IPS-18a (cell line): ENCODE measurements around the gene TBC1D8.

Experiments
- H3K27ac ChIP-seq: one replicate; pipeline ENCODE4 v1.5.1; 2013; ENCODE audit warnings: low read length
- H3K27me3 ChIP-seq: one replicate; pipeline ENCODE4 v1.6.1; 2013; ENCODE audit warnings: mild to moderate bottlenecking, low read length; ENCODE audit not compliant: control insufficient read depth, insufficient read depth
- H3K36me3 ChIP-seq: one replicate; pipeline ENCODE4 v1.6.1; 2013; ENCODE audit warnings: low read depth, low read length; ENCODE audit not compliant: control insufficient read depth
- H3K4me1 ChIP-seq: one replicate; pipeline ENCODE4 v1.6.1; 2013; ENCODE audit warnings: low read depth, low read length; ENCODE audit not compliant: control insufficient read depth
- H3K4me3 ChIP-seq: one replicate; pipeline ENCODE4 v1.5.1; 2013; ENCODE audit warnings: low read length
- H3K9ac ChIP-seq: one replicate; pipeline ENCODE4 v1.6.1; 2013; ENCODE audit warnings: mild to moderate bottlenecking, low read length, moderate library complexity
- H3K9me3 ChIP-seq: one replicate; pipeline ENCODE4 v1.6.1; 2013; ENCODE audit warnings: low read depth, low read length; ENCODE audit not compliant: control insufficient read depth

Gene TBC1D8

GRCh38 chr2:101030866-101031554 lies 120.2 kb downstream of the TBC1D8 start:
- H3K27me3 ChIP-seq = no peaks in the 10 kb centered on the region
- H3K36me3 ChIP-seq = peaks cover 12% of the 10 kb centered on the region
- H3K9me3 ChIP-seq = no peaks in the 10 kb centered on the region
- peaks cover 9% of the 10 kb centered on the region for H3K4me1 ChIP-seq
- no peak overlapping the region for H3K9ac ChIP-seq
- no peak overlapping the region for H3K27ac ChIP-seq
- no peak overlapping the region for H3K4me3 ChIP-seq

DNA sequence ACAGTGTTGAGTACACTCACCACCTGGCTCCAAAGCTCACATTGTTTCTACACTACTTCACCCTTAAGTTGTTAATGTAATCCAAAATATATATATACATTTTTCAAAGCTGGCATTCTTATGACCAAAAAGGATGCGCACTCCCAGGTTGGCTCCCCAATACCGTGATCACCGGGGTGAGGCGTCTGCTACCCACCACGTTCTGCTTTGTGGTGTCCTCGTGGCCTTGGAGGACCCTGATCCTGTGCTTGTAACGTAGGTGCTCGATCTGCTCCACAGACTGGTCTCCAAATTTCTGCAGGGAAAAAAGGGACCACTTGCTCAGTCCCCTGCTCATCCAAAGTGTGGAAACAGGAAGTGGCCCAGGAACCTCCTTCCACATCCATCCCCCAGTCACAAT lies 123.3 kb downstream of the TBC1D8 start:
- Histone ChIP-seq H3K9me3 (no peaks in the 10 kb centered on the region), H3K27ac (no peak overlapping the region), H3K36me3 (peaks cover 5% of the 10 kb centered on the region), H3K27me3 (no peaks in the 10 kb centered on the region), H3K4me3 (no peak overlapping the region), H3K4me1 (peaks cover 15% of the 10 kb centered on the region), H3K9ac (no peak overlapping the region)

DNA sequence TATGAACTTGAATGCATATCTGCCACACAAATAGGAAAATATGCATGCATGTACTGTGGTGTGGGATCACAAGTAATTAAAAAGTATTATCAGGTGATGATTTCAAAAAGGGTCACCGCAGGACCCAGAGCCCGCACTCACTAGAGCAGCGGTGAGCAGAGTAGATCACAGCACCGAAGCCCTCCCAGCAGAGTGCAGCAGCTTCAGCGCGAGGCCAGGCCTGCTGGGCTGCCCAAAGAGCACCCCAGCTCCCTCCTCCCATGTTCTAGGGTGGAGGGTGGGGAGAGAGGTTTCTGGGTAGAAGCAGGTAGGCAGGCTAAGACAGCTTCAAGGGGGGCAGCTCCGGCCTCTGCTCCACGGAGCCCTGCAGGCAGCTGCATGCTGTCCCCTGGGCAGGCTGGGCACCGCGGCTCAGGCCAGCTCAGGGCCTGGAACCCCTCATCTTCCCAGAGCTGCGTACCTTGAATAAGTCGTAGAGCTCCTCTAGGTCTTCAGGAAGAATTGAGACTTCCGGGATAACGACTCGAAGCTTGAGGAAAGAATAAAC lies 124.2 kb downstream of the TBC1D8 start:
- Histone ChIP-seq H3K27ac (no peak overlapping the region), H3K9me3 (no peaks in the 10 kb centered on the region), H3K9ac (no peak overlapping the region), H3K27me3 (no peaks in the 10 kb centered on the region), H3K36me3 (peaks cover 2% of the 10 kb centered on the region), H3K4me3 (no peak overlapping the region), H3K4me1 (peaks cover 15% of the 10 kb centered on the region)

- H3K4me3 ChIP-seq = no peak overlapping the region
- H3K36me3 ChIP-seq = peaks cover 9% of the 10 kb centered on the region
- H3K9me3 ChIP-seq = no peaks in the 10 kb centered on the region
- no peaks in the 10 kb centered on the region for H3K27me3 ChIP-seq
- H3K4me1 ChIP-seq = peaks cover 15% of the 10 kb centered on the region
- H3K9ac ChIP-seq = peak overlapping the region; percentile 2
- no peak overlapping the region for H3K27ac ChIP-seq
Measured at GRCh38 chr2:101026253-101026701, 124.9 kb downstream of the TBC1D8 start.

GRCh38 chr2:101025561-101025960 lies 125.6 kb downstream of the TBC1D8 start:
- Histone ChIP-seq H3K9me3 (no peaks in the 10 kb centered on the region), H3K4me3 (no peak overlapping the region), H3K36me3 (peaks cover 15% of the 10 kb centered on the region), H3K27me3 (no peaks in the 10 kb centered on the region), H3K27ac (no peak overlapping the region), H3K4me1 (peaks cover 15% of the 10 kb centered on the region), H3K9ac (no peak overlapping the region)

DNA sequence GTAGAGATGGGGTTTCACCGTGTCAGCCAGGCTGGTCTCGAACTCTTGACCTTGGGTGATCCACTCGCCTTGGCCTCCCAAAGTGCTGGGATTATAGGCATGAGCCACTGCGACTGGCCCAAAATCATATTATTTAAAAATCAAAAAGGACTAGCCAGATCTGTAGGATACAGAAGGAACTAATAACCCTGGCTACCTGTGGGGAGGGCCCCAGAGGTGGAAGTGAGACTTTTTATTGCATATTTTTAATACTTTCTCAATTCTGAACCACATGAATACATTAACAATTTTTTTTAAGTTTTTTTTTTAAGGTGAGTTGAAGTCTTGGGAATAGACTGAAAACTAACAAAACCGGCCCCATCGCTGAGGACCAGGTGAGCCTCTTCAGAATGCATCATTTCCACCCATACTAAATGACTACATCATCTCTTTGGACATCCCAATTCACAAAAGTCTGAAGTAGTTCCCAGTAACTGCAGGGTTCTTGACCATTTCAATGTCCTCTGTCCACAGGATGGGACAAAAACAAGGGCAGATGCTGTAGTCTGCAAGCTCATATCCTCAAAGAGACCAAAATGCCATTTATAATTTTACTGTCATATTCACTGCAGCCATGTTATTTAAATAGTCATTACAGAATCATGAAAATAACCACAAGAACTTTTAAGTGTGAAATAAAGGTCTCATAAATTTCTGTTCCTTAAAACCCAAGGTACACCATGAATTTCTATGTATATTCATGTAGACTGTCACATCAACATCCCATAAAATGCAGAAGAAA lies 127.7 kb downstream of the TBC1D8 start:
- no peaks in the 10 kb centered on the region for H3K27me3 ChIP-seq
- no peak overlapping the region for H3K9ac ChIP-seq
- no peaks in the 10 kb centered on the region for H3K9me3 ChIP-seq
- H3K27ac ChIP-seq = no peak overlapping the region
- peaks cover 15% of the 10 kb centered on the region for H3K4me1 ChIP-seq
- peaks cover 30% of the 10 kb centered on the region for H3K36me3 ChIP-seq
- H3K4me3 ChIP-seq = no peak overlapping the region

GRCh38 chr2:101022221-101022620 lies 129.0 kb downstream of the TBC1D8 start:
- Histone ChIP-seq H3K27me3 (no peaks in the 10 kb centered on the region), H3K27ac (no peak overlapping the region), H3K9ac (no peak overlapping the region), H3K36me3 (peaks cover 32% of the 10 kb centered on the region), H3K4me3 (no peak overlapping the region), H3K4me1 (peaks cover 15% of the 10 kb centered on the region), H3K9me3 (no peaks in the 10 kb centered on the region)

DNA sequence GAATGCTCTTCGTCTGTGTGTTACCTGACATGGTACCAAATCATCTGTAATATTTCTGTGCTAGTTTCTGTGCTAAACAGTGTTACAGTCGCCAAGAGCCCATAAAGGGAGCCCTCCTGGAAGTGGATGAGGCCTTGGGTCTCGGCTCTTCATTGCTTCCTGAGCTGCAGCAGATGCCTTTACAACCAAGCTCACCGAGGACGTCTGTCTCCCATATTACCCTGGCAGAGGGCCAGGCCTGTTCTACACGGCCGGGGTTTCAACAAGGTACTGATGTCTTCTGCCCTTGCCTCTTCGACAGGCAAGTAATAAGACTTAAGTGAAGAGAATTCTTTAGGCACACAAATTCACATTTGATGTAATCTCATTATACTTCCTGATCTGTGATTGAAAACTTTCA lies 132.2 kb downstream of the TBC1D8 start:
- Histone ChIP-seq H3K36me3 (peaks cover 39% of the 10 kb centered on the region), H3K4me3 (no peak overlapping the region), H3K9ac (no peak overlapping the region), H3K27me3 (no peaks in the 10 kb centered on the region), H3K27ac (no peak overlapping the region), H3K4me1 (no peaks in the 10 kb centered on the region), H3K9me3 (no peaks in the 10 kb centered on the region)

DNA sequence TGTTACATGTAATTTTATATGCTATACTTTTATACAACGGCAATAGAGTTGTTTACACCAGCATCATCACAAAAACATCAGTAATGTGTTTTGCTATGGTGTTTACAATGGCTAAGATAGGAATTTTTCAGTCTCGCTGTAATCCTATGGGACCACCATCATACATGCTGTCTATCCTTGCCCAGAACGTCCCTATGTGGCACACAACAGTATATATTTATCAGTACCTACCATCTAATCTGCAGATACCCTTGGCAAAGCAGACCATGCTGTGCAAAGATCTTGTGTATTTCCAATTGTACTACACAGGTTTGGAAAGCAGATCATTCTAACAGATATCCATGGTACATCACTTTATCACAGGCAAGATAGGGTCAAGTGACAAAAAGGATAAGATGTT lies 133.8 kb downstream of the TBC1D8 start:
- Histone ChIP-seq H3K4me3 (no peak overlapping the region), H3K4me1 (no peaks in the 10 kb centered on the region), H3K36me3 (peaks cover 39% of the 10 kb centered on the region)

GRCh38 chr2:101014264-101014857 lies 136.8 kb downstream of the TBC1D8 start:
- Histone ChIP-seq H3K9me3 (no peaks in the 10 kb centered on the region), H3K4me1 (no peaks in the 10 kb centered on the region), H3K36me3 (peaks cover 24% of the 10 kb centered on the region), H3K4me3 (no peak overlapping the region), H3K27ac (no peak overlapping the region), H3K9ac (no peak overlapping the region), H3K27me3 (no peaks in the 10 kb centered on the region)

More for the DNA sequence above, 133.8 kb downstream of the TBC1D8 start:
- no peak overlapping the region for H3K27ac ChIP-seq
- H3K9ac ChIP-seq = no peak overlapping the region
- H3K27me3 ChIP-seq = no peaks in the 10 kb centered on the region
- H3K9me3 ChIP-seq = no peaks in the 10 kb centered on the region

- H3K27ac ChIP-seq = no peak overlapping the region
Measured at GRCh38 chr2:101012706-101013181, 138.4 kb downstream of the TBC1D8 start.

More at GRCh38 chr2:101012706-101013181, 138.4 kb downstream of the TBC1D8 start:
- H3K4me1 ChIP-seq = no peaks in the 10 kb centered on the region
- peaks cover 20% of the 10 kb centered on the region for H3K36me3 ChIP-seq
- no peak overlapping the region for H3K4me3 ChIP-seq
- no peak overlapping the region for H3K9ac ChIP-seq
- H3K9me3 ChIP-seq = no peaks in the 10 kb centered on the region
- H3K27me3 ChIP-seq = no peaks in the 10 kb centered on the region
